Measurements from ENCODE around the gene SEC24C.
"Not testable (repeated sequence)": the region's sequence is repeated elsewhere in the genome, so short reads cannot be mapped to it uniquely, and the experiment has no call there.

Gene SEC24C, protein sequence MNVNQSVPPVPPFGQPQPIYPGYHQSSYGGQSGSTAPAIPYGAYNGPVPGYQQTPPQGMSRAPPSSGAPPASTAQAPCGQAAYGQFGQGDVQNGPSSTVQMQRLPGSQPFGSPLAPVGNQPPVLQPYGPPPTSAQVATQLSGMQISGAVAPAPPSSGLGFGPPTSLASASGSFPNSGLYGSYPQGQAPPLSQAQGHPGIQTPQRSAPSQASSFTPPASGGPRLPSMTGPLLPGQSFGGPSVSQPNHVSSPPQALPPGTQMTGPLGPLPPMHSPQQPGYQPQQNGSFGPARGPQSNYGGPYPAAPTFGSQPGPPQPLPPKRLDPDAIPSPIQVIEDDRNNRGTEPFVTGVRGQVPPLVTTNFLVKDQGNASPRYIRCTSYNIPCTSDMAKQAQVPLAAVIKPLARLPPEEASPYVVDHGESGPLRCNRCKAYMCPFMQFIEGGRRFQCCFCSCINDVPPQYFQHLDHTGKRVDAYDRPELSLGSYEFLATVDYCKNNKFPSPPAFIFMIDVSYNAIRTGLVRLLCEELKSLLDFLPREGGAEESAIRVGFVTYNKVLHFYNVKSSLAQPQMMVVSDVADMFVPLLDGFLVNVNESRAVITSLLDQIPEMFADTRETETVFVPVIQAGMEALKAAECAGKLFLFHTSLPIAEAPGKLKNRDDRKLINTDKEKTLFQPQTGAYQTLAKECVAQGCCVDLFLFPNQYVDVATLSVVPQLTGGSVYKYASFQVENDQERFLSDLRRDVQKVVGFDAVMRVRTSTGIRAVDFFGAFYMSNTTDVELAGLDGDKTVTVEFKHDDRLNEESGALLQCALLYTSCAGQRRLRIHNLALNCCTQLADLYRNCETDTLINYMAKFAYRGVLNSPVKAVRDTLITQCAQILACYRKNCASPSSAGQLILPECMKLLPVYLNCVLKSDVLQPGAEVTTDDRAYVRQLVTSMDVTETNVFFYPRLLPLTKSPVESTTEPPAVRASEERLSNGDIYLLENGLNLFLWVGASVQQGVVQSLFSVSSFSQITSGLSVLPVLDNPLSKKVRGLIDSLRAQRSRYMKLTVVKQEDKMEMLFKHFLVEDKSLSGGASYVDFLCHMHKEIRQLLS

DNA sequence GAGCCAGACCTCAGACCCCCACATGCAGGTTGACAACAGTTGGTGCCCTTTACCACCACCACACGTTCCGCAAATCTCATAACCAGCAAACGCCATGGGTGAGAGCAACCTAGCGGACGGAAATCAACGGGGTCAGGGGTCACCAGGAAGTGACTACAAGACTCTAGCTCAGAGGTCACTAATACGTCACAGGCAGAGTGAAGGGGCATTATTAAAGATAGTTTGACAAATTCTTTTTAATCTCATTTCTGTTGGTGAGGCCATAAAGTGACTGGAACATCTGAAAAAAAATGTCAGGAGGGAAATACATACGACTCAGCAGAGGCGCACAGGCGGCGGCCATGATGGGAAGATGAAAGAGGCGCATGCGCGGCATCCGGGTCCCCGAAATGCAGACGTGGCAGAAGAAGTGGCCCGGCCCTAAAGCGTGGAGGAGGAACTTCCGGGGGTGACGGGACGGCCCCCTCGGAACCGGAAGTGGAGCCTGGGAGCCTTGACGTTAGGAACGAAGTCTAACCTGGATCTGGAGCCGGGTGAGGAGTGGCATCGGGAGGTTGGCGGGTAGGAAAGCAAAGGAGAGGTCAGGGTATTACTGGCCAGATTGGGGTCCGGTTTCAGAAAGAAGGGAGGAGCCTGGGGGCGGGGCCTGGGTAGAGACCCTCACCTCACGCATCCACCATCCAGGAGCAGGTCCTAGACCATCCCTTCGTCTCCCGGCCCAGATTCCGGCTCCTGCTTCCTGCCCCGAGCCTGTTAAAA lies at the start of gene SEC24C:
Gene SEC24C, plus strand, starts transcription at position 468 of the 759 bp plus-strand sequence. CDS start 2,461 bp downstream, outside the sequence.
- DNase-seq, result peak; percentile 96

- DNase-seq, result not testable (repeated sequence)
These were observed 48.9 kb upstream of the SEC24C start for GRCh38 chr10:73695302-73695701.

GRCh38 chr10:73697675-73698159 lies 46.5 kb upstream of the SEC24C start, which contains the start of gene AGAP5:
Gene AGAP5, minus strand, starts transcription at chr10:73698109. Its CDS starts 354 bp downstream, at chr10:73697755.
- not testable (repeated sequence) for DNase-seq

DNA sequence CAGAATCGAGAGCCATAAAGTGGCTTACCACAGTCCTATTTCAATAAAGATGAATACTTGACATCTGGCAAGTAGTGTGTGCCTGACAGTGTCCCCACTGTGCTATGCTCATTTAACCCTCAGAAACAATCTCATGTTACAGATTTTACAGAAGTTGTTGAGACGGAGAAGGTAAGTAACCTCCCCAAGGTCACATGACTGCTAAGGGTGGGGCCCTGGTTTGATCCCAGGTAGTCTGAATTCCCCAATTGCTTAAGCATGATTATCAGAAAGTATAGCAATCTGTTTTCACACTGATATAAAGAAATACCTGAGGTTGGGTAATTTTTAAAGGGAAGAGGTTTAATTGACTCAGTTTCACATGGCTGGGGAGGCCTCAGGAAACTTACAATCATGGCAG lies 45.4 kb upstream of the SEC24C start:
- DNase-seq, result not testable (repeated sequence)

GRCh38 chr10:73703924-73704323 lies 40.2 kb upstream of the SEC24C start:
- not testable (repeated sequence) for DNase-seq

- not testable (repeated sequence) for DNase-seq
These were observed 38.6 kb upstream of the SEC24C start for GRCh38 chr10:73705506-73706072.

GRCh38 chr10:73706488-73706887 lies 37.7 kb upstream of the SEC24C start:
- DNase-seq, result not testable (repeated sequence)

GRCh38 chr10:73707628-73708027 lies 36.5 kb upstream of the SEC24C start:
- not testable (repeated sequence) for DNase-seq

GRCh38 chr10:73708122-73708521 lies 36.0 kb upstream of the SEC24C start:
- not testable (repeated sequence) for DNase-seq

DNA sequence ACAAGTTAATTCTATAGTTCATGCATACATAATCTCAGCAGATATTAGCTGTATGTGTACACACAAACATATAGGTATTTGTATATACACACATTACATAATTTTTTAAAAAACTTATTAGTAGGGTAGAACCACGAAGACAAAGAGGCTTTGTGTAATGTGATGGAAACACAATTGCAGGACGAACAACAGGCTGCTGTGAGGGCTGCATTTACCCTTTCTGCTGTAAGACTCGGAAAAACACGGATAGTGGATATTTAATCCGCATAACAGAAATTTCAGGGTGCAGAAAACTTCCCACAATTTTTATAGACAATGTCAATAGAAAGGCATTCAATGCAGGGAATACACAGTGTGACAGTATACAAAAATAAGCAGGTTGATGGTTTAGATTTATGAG lies 32.5 kb upstream of the SEC24C start:
- DNase-seq, result not testable (repeated sequence)

- DNase-seq, result not testable (repeated sequence)
These were observed 30.3 kb upstream of the SEC24C start for GRCh38 chr10:73713912-73714311.

DNA sequence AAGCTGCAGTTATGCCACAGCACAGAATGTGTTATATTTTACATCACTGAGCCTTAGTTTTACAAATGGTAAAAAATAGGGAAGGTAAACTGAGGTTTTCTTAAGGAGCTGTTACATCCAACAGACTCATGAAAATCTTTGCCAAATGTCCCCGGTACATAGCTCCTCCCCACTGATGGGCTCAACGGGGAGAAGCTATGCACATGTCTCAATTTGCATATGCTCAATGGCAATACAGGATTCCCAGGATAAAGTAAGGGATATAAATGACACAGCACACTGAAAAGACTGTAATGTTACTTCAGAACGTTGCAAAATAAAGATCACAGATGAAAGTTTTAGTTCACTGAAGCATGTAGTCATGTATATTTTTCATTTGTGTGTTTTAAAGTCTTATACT lies 29.7 kb upstream of the SEC24C start:
- not testable (repeated sequence) for DNase-seq

DNA sequence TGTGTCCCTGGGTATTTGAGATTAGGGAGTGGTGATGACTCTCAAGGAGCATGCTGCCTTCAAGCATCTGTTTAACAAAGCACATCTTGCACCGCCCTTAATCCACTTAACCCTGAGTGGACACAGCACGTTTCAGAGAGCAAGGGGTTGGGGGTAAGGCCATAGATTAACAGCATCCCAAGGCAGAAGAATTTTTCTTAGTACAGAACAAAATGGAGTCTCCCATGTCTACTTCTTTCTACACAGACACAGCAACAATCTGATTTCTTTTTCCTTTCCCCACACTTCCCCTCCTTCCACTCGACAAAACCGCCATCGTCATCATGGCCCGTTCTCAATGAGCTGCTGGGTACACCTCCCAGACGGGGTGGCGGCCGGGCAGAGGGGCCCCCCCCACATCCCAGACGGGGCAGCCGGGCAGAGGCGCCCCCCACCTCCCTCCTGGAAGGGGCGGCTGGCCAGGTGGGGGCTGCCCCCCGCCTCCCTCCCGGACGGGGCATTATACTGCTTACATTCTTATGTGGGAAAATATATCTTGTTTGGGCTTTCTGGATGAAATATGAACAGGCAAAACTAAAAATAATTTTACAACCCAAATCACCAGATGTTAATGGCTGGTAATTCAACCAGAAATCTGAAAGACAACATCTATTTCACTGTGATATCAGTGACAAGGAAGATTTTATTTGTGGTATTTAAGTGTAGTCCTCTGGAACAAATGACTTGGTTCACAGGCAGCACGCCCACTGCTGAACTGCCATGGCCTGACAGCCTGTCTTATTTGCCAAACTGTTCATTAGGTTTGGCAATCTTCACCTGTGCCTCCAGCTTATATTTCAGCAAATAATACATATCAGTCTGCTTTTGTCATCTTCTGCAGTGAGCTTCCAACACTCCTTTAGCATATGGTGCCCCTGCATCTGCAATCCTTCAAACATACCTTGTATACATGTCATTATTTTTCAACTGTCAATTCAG lies 28.7 kb upstream of the SEC24C start:
- DNase-seq, result not testable (repeated sequence)

- DNase-seq, result no peak
These were observed 27.9 kb upstream of the SEC24C start for GRCh38 chr10:73716251-73716650.

DNA sequence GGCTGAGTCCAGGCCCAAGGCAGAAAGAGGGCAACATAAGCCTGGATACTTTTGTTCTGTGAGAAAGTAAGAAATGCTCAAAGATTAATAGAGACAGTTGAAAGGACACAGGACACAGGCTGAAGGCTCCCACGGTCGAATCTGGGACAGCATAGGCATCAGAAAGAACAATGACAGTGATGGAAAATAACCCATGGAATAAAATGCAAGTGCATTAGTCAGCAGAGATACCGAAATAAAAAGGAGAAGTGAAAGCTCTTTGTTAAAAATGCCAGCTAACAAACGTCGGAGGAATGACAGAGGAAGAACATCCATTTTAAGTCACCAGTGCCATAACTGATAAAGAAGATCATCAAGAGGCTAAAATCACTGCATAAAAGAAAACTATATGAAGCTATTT lies 26.6 kb upstream of the SEC24C start:
- DNase-seq, result no peak

GRCh38 chr10:73720561-73720960 lies 23.6 kb upstream of the SEC24C start:
- DNase-seq, result not testable (repeated sequence)

DNA sequence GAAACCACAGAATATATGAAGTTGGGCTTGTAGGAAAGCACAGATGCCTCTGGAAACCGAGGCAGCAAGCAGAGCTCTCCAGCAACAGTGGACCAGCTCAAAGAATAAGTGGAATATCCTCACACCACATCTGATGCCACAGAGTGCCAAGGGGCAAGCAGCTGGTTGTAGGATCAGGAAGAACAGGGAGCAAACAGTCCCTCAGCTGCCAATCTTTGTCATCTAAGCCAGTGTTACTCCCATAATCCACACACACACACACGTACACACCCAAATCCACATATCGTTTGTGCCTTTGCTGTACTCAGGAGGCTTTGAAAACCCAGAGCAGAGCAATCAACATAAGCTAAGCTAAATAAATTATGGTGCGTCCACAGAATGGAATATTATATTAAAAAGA lies 20.7 kb upstream of the SEC24C start:
- DNase-seq, result no peak

DNA sequence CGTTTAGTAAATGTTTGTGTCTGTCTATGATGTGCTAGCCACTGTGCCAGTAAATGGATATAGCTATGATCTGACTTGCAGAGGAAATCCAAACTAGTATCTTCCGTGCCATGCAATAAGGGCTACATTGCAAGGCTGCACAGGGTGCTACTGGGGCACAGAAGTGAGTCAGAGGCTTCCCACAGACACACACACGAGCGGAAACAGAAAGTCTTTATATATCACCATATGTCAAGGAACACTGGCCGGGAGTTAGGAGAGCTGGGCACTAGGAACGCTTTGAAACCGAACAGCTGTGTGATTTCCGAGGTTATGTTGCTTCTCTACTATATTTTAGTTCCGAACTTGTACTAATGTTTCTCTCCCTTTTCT lies 14.4 kb upstream of the SEC24C start:
- peak; percentile 31 to 47 for DNase-seq

GRCh38 chr10:73730153-73730906 lies 13.8 kb upstream of the SEC24C start:
- DNase-seq, result peak; percentile 84 to 93

Data from CD4-positive, alpha-beta T cell treated with Interferon alpha-2 for 1 hour (primary cell).